HEK293 (cell line): Measurements from ENCODE around the gene SLC35F6.

Experiments used
- CTCF ChIA-PET: fragments of 350-600 bp; formaldehyde crosslinking; extraction: SDS; loops from one replicate; lab custom pipeline; 2021; ENCODE audit warnings: antibody characterized with exemption; lab: Yijun Ruan, JAX
- POLR2A ChIA-PET: fragments of 300-600 bp; formaldehyde crosslinking; extraction: SDS; loops from one replicate; lab custom pipeline; 2020; ENCODE audit warnings: antibody characterized with exemption, inconsistent platforms; lab: Yijun Ruan, JAX
- H3K27ac ChIP-seq: fragments of 200-500 bp; sonication (Bioruptor generic); 2 replicates; pipeline ENCODE4 v1.5.1; 2014; ENCODE audit warnings: low read depth, low read length, control low read depth, inconsistent platforms; ENCODE audit errors: extremely low read depth
- H3K36me3 ChIP-seq, 2 experiments: fragments of 200-500 bp in 1 of 2; sonication (Bioruptor generic) in 1 of 2; 1 replicate in 1 of 2; 2 replicates in 1 of 2; pipeline ENCODE4 v1.5.1; 2014 to 2017; ENCODE audit warnings: inconsistent platforms in 2 of 2, low read length in 2 of 2; ENCODE audit not compliant: control insufficient read depth in 2 of 2, insufficient read depth in 1 of 2
- H3K4me1 ChIP-seq: fragments of 200-500 bp; sonication (Bioruptor generic); 2 replicates; pipeline ENCODE4 v1.5.1; 2014; ENCODE audit warnings: mild to moderate bottlenecking, low read length, inconsistent platforms; ENCODE audit not compliant: control insufficient read depth, insufficient read depth
- H3K4me3 ChIP-seq: 2 replicates; pipeline ENCODE4 v1.5.1; 2011; ENCODE audit warnings: low read depth, mild to moderate bottlenecking, control low read depth, low read length, moderate library complexity
- H3K9me3 ChIP-seq: fragments of 200-500 bp; sonication (Bioruptor generic); 2 replicates; pipeline ENCODE4 v1.5.1; 2014; ENCODE audit warnings: low read depth, low read length, inconsistent platforms; ENCODE audit not compliant: control insufficient read depth, insufficient read depth
- ATF2 ChIP-seq: fragments of 450-650 bp; formaldehyde crosslinking; IDR thresholded peaks from 2 replicates; pipeline ENCODE4 v1.5.1; 2016; ENCODE audit warnings: missing biosample characterization, missing genetic modification characterization, low read depth
- GLIS1 ChIP-seq: fragments of 450-650 bp; formaldehyde crosslinking; IDR thresholded peaks from 2 replicates; pipeline ENCODE4 v1.5.1; 2016; ENCODE audit warnings: missing biosample characterization, missing genetic modification characterization
- KLF8 ChIP-seq: fragments of 450-650 bp; formaldehyde crosslinking; IDR thresholded peaks from 2 replicates; pipeline ENCODE4 v1.5.1; 2016; ENCODE audit warnings: missing biosample characterization, missing genetic modification characterization
- PRDM6 ChIP-seq: fragments of 450-650 bp; formaldehyde crosslinking; IDR thresholded peaks from 2 replicates; pipeline ENCODE4 v1.5.1; 2017; ENCODE audit warnings: missing biosample characterization, missing genetic modification characterization
- SCRT1 ChIP-seq: fragments of 450-650 bp; formaldehyde crosslinking; IDR thresholded peaks from 2 replicates; pipeline ENCODE4 v1.5.1; 2016; ENCODE audit warnings: missing biosample characterization, missing genetic modification characterization, borderline replicate concordance
- SCRT2 ChIP-seq: fragments of 450-650 bp; formaldehyde crosslinking; IDR thresholded peaks from 2 replicates; pipeline ENCODE4 v1.5.1; 2016; ENCODE audit warnings: missing biosample characterization, missing genetic modification characterization
- SP7 ChIP-seq: fragments of 450-650 bp; formaldehyde crosslinking; IDR thresholded peaks from 2 replicates; pipeline ENCODE4 v1.5.1; 2016; ENCODE audit warnings: missing biosample characterization, missing genetic modification characterization
- ZBTB48 ChIP-seq: fragments of 450-650 bp; formaldehyde crosslinking; IDR thresholded peaks from 2 replicates; pipeline ENCODE4 v1.5.1; 2016; ENCODE audit warnings: missing biosample characterization, missing genetic modification characterization
- ZBTB7A ChIP-seq: fragments of 450-650 bp; formaldehyde crosslinking; IDR thresholded peaks from 2 replicates; pipeline ENCODE4 v1.5.1; 2016; ENCODE audit warnings: low read depth, missing biosample characterization, missing genetic modification characterization
- ZNF146 ChIP-seq: fragments of 450-650 bp; formaldehyde crosslinking; IDR thresholded peaks from 2 replicates; pipeline ENCODE4 v1.5.1; 2016; ENCODE audit warnings: missing biosample characterization, missing genetic modification characterization
- ZNF292 ChIP-seq: fragments of 450-650 bp; formaldehyde crosslinking; IDR thresholded peaks from 2 replicates; pipeline ENCODE4 v1.5.1; 2016; ENCODE audit warnings: low read depth, missing biosample characterization, missing genetic modification characterization, borderline replicate concordance
- ZNF529 ChIP-seq: fragments of 450-650 bp; formaldehyde crosslinking; IDR thresholded peaks from 2 replicates; pipeline ENCODE4 v1.5.1; 2017; ENCODE audit warnings: missing genetic modification characterization, missing biosample characterization; ENCODE audit not compliant: insufficient replicate concordance
- ZNF560 ChIP-seq: fragments of 450-650 bp; formaldehyde crosslinking; IDR thresholded peaks from 2 replicates; pipeline ENCODE4 v1.5.1; 2017; ENCODE audit warnings: missing biosample characterization, missing genetic modification characterization, borderline replicate concordance
- ZNF629 ChIP-seq: fragments of 450-650 bp; formaldehyde crosslinking; IDR thresholded peaks from 2 replicates; pipeline ENCODE4 v1.5.1; 2017; ENCODE audit warnings: missing biosample characterization, missing genetic modification characterization
- ZNF677 ChIP-seq: fragments of 450-650 bp; IDR thresholded peaks from 2 replicates; pipeline ENCODE4 v1.5.0; 2018; ENCODE audit warnings: missing biosample characterization, mild to moderate bottlenecking, missing genetic modification characterization, moderate library complexity
- ZNF791 ChIP-seq: fragments of 450-650 bp; formaldehyde crosslinking; IDR thresholded peaks from 2 replicates; pipeline ENCODE4 v1.5.1; 2016; ENCODE audit warnings: missing biosample characterization, missing genetic modification characterization
- ZSCAN16 ChIP-seq: fragments of 450-650 bp; formaldehyde crosslinking; IDR thresholded peaks from 2 replicates; pipeline ENCODE4 v1.5.1; 2016; ENCODE audit warnings: missing biosample characterization, missing genetic modification characterization
- ZSCAN30 ChIP-seq: fragments of 450-650 bp; IDR thresholded peaks from 2 replicates; pipeline ENCODE4 v1.5.1; 2018; ENCODE audit warnings: missing biosample characterization, mild to moderate bottlenecking, missing genetic modification characterization, moderate library complexity
- TF ChIP-seq, protein P1 (sequence below): fragments of 450-650 bp; formaldehyde crosslinking; IDR thresholded peaks from 2 replicates; pipeline ENCODE4 v1.5.1; 2016; ENCODE audit warnings: missing biosample characterization, missing genetic modification characterization, borderline replicate concordance

Gene SLC35F6

GRCh38 chr2:26772064-26773001, 8.2 kb downstream of the SLC35F6 start (continued):
- no peak for TF ChIP-seq PRDM6 (tag by site-specific recombination)
- no peak for TF ChIP-seq KLF8
- TF ChIP-seq ZNF529 (tag by site-specific recombination), result no peak
- TF ChIP-seq ZNF292, result no peak
- no peak for TF ChIP-seq ATF2 (tag by site-specific recombination)
- no peak for TF ChIP-seq GLIS1 (tag by site-specific recombination)
- TF ChIP-seq ZBTB7A (tag by site-specific recombination), result no peak
- no peak for TF ChIP-seq ZSCAN30 (tag by site-specific recombination)
- no peak for TF ChIP-seq ZNF677 (tag by site-specific recombination)

DNA sequence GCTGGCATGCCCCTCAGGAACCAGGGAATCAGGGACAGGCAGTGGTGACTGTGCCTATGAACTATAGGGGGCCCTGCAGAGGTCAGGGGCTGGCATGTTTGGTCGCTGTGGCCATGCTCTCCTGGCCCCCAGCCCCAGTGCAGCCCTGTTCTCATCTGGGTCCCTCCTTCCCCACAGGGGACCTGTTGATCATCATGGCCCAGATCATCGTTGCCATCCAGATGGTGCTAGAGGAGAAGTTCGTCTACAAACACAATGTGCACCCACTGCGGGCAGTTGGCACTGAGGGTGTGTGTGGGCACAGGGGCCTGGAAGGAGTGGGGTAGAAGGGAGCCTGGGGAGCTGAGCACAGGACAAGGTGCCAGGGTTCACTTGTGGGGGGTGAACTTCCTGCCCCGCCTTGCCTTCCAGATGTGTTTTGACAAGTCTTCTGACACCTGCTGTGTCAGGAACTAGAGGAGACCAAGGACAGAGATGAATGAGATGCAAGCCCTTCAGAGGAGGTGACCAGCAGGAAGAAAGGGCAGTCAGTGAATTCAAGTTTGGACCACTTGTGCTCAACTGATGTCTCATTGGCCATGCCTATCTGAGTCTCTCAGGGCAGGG, 12.2 kb downstream of the SLC35F6 start:
- no peak overlapping the region for H3K4me3 ChIP-seq
- H3K36me3 ChIP-seq, result peaks cover 8 to 67% of the 10 kb centered on the region in 2 experiments; a peak in 2 of 3 replicates
- no peaks in the 10 kb centered on the region for H3K4me1 ChIP-seq
- ChIA-PET POLR2A (no interaction called here), CTCF (no interaction called here)
- TF ChIP-seq ZNF629 (tag by site-specific recombination) (no peak), SCRT2 (tag by site-specific recombination) (peak; percentile 95), SCRT1 (tag by site-specific recombination) (peak; percentile 59; the same call in 1 of the 2 replicates)
- no peaks in the 10 kb centered on the region for H3K9me3 ChIP-seq
- H3K27ac ChIP-seq, result no peak overlapping the region

DNA sequence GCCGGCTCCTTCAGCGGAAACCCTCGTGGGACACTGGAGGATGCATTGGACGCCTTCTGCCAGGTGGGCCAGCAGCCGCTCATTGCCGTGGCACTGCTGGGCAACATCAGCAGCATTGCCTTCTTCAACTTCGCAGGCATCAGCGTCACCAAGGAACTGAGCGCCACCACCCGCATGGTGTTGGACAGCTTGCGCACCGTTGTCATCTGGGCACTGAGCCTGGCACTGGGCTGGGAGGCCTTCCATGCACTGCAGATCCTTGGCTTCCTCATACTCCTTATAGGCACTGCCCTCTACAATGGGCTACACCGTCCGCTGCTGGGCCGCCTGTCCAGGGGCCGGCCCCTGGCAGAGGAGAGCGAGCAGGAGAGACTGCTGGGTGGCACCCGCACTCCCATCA, 14.0 kb downstream of the SLC35F6 start:
- ChIA-PET CTCF (no interaction called here), POLR2A (no interaction called here)
- TF ChIP-seq SP7 (tag by site-specific recombination), result no peak
- TF ChIP-seq ZNF791 (tag by site-specific recombination), result no peak
- TF ChIP-seq ZSCAN16, result no peak
- no peak for TF ChIP-seq ZNF560 (tag by site-specific recombination)
- no peak for TF ChIP-seq ZBTB48 (tag by site-specific recombination)
- TF ChIP-seq, protein P1, sequence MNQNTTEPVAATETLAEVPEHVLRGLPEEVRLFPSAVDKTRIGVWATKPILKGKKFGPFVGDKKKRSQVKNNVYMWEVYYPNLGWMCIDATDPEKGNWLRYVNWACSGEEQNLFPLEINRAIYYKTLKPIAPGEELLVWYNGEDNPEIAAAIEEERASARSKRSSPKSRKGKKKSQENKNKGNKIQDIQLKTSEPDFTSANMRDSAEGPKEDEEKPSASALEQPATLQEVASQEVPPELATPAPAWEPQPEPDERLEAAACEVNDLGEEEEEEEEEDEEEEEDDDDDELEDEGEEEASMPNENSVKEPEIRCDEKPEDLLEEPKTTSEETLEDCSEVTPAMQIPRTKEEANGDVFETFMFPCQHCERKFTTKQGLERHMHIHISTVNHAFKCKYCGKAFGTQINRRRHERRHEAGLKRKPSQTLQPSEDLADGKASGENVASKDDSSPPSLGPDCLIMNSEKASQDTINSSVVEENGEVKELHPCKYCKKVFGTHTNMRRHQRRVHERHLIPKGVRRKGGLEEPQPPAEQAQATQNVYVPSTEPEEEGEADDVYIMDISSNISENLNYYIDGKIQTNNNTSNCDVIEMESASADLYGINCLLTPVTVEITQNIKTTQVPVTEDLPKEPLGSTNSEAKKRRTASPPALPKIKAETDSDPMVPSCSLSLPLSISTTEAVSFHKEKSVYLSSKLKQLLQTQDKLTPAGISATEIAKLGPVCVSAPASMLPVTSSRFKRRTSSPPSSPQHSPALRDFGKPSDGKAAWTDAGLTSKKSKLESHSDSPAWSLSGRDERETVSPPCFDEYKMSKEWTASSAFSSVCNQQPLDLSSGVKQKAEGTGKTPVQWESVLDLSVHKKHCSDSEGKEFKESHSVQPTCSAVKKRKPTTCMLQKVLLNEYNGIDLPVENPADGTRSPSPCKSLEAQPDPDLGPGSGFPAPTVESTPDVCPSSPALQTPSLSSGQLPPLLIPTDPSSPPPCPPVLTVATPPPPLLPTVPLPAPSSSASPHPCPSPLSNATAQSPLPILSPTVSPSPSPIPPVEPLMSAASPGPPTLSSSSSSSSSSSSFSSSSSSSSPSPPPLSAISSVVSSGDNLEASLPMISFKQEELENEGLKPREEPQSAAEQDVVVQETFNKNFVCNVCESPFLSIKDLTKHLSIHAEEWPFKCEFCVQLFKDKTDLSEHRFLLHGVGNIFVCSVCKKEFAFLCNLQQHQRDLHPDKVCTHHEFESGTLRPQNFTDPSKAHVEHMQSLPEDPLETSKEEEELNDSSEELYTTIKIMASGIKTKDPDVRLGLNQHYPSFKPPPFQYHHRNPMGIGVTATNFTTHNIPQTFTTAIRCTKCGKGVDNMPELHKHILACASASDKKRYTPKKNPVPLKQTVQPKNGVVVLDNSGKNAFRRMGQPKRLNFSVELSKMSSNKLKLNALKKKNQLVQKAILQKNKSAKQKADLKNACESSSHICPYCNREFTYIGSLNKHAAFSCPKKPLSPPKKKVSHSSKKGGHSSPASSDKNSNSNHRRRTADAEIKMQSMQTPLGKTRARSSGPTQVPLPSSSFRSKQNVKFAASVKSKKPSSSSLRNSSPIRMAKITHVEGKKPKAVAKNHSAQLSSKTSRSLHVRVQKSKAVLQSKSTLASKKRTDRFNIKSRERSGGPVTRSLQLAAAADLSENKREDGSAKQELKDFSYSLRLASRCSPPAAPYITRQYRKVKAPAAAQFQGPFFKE (tag by site-specific recombination), result no peak
- TF ChIP-seq ZNF146, result no peak
- H3K9me3 ChIP-seq, result no peaks in the 10 kb centered on the region
- H3K36me3 ChIP-seq, result peaks cover 8 to 67% of the 10 kb centered on the region in 2 experiments; a peak in 2 of 3 replicates
- no peak overlapping the region for H3K4me3 ChIP-seq
- no peak overlapping the region for H3K27ac ChIP-seq
- H3K4me1 ChIP-seq, result no peaks in the 10 kb centered on the region
